Ureter (tissue), 1 donor: ENCODE measurements around the gene PTCSC3. TPM values are rescaled to one million over a fixed set of nuclear protein-coding genes. Genes with fewer than 3 reads are reported as not detected.
"Not testable (repeated sequence)": the region's sequence is repeated elsewhere in the genome, so short reads cannot be mapped to it uniquely, and the experiment has no call there.

Experiments used
- DNase-seq: peaks from one replicate; pipeline ENCODE4 v3.0.0-alpha.2; 2020; ENCODE audit warnings: low spot score
- total RNA-seq: library from RNA; stranded (reverse); gene quantifications from one replicate; pipeline ENCODE4 v1.2.4, GENCODE V29; 2023
- donor health status: DM: yes; HTN: yes; CAD: no.

PTCSC3 gene
- total RNA-seq, 1 donor from 2014 or later = not detected

DNA sequence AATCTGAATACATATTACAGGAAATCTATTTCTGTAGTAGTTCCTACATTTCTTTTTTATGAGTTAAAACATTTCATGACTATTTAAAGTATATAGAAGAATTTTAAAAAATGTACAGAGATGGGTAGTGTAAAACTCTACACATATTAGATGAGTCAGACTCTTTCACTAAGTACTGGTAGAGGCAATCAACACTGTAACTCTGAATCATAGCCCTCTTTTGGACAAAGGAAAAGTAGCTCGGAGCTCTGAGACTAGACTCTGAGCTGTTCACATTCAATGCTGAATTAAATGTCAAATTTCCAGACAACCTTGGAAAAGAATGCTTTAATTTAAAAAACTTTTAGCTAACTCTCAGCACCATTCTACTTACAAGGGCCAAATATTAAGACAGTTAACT is 3.4 kb downstream of the PTCSC3 start:
- no peak for DNase-seq

GRCh38 chr14:36171607-36172006 is 4.9 kb downstream of the PTCSC3 start:
- no peak for DNase-seq

DNA sequence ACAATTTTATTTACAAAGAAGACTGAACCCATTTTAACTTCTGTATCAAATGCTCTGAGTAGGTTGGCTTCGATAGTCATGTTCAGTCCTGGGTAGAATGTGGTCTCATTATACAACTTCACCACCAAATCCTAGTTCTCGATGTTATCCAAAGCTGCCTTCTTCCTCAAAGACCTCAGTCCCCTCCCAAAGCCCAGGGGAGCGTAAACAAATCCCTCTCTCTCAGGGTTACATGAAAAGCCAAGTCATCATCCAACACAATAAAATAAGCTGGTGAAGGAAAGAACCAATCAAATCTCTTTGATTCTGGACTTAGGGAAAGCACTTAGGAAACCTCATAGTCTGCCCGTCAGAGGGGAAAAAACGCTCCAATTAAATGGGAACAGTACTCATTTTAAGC is 9.1 kb downstream of the PTCSC3 start:
- DNase-seq = no peak

GRCh38 chr14:36163451-36163850 is 13.1 kb downstream of the PTCSC3 start:
- no peak for DNase-seq

DNA sequence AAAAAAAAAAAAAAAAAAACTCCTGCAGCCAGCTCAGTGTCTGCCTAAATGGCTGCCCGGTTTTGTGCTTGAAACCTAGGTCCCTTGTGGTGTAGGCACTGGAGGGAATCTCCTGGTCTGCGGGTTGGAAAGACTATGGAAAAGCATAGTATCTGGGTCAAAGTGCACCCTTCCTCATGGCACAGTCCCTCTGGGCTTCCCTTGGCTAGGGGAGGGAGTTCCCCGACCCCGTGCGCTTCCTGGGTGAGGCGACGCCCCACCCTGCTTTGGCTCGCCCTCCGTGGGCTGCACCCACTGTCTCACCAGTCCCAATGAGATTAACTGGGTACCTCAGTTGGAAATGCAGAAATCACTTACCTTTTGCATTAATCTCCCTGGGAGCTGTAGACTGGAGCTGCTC is 14.3 kb downstream of the PTCSC3 start:
- DNase-seq = no peak

GRCh38 chr14:36161776-36162175 is 14.7 kb downstream of the PTCSC3 start:
- no peak for DNase-seq

GRCh38 chr14:36151335-36151734 is 25.2 kb downstream of the PTCSC3 start:
- DNase-seq = no peak

DNA sequence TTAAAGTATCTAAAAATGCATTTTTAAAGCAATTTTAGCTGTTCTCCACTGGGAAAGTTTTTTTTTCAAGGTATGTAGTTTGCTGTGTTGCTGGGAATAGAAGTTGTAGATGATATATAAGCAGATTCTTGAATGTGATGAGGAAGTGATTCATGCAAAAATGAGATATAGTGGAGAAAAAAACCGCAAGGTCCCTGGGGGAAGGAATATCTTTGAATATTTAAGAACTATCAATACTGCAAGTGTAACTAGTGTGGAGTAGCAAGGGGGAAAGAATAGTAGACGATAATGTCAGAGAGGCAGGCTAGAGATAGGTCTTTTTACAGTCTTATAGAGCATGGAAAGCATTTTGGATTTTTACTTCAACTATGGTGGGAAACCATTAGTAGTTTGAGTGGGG is 42.5 kb downstream of the PTCSC3 start:
- DNase-seq = no peak

DNA sequence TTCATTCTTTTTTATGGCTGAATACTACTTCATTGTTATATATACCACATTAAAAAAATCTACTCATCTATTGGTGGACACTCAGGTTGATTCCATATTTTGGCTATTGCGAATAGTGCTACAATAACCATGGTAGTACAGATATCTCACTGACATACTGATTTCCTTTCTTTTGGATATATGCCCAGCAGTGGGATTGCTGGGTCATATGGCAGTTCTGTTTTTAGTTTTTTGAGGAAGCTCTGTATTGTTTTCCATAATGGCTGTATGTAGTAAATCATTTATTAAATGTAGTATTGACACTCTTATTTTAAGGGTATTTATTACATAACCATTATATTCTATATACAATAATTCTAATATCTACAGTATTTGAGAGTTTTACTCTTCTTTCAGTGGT is 43.7 kb downstream of the PTCSC3 start:
- DNase-seq = no peak

DNA sequence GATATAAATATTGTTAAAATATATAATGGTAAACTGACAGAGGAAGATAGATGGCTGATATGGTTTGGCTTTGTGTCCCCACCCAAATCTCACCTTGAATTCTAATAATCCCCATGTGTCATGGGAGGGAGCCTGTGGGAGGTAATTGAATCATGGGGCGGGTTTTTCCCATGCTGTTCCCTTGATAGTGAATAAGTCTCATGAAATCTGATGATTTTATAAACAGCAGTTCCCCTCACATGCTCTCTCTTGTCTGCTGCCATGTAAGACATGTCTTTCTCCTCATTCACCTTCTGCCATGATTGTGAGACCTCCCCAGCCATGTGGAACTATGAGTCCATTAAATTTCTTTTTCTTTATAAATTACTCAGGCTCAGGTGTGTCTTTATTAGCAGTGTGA is 46.3 kb downstream of the PTCSC3 start:
- no peak for DNase-seq

GRCh38 chr14:36129181-36129580 is 47.3 kb downstream of the PTCSC3 start:
- DNase-seq = no peak

- DNase-seq = no peak
These were observed 63.2 kb downstream of the PTCSC3 start for GRCh38 chr14:36113341-36113740.

- DNase-seq = no peak
These were observed 64.5 kb downstream of the PTCSC3 start for GRCh38 chr14:36111822-36112583.

DNA sequence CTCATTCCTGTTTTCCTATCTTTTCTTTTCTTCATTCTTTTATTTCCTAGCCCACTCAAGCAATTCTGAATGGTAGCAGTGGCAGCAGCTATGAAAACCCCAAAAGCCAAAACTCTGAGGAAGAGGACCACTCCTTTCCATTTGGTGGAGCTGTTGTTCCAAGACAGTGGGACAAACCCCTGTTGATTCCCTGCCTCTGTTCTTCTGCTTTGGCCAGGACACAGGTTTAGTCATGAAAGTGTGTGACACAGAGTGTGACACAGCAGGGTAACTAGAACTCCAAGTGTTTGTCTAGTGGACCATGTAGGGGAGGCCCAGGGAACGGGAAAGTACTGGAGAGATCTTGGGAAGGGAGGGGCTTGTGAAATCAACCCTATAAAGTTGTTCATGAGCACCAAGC is 71.1 kb downstream of the PTCSC3 start:
- DNase-seq = no peak

DNA sequence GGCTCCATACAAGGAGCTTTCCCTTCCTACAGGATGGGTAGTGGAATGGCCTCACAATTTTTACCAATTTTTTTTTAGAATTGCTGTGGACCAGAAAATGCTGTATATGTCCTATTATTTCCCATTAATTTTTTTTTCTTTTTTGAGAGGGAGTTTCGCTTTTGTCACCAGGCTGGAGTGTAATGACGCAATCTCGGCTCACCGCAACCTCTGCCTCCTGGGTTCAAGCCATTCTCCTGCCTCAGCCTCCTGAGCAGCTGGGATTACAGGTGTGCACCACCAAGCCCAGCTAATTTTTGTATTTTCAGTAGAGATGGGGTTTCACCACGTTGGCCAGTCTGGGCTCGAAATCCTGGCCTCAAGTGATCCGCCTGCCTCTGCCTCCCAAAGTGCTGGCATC is 72.3 kb downstream of the PTCSC3 start:
- not testable (repeated sequence) for DNase-seq

- DNase-seq = no peak
These were observed 76.9 kb downstream of the PTCSC3 start for GRCh38 chr14:36099619-36100018.

- DNase-seq = no peak
These were observed 79.2 kb downstream of the PTCSC3 start for GRCh38 chr14:36097356-36097755.

DNA sequence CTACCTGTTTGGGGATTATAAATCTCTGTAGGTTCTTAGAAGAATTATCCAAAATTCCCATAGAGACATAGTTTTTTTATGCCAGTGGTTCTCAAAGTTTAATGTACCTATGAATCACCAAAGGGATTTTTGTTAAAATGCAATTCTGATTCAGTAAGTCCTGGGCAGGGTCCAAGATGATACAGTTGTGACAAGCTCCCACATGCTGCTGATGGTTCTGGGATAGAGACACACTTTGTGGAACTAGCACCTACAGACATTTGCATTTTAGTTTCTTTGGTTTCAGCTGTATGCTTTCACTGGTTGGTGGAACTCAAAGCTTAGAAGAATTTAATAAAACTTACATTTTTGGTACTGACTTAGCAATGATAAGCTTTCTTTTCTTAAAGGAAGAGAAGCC is 80.4 kb downstream of the PTCSC3 start:
- DNase-seq = no peak

DNA sequence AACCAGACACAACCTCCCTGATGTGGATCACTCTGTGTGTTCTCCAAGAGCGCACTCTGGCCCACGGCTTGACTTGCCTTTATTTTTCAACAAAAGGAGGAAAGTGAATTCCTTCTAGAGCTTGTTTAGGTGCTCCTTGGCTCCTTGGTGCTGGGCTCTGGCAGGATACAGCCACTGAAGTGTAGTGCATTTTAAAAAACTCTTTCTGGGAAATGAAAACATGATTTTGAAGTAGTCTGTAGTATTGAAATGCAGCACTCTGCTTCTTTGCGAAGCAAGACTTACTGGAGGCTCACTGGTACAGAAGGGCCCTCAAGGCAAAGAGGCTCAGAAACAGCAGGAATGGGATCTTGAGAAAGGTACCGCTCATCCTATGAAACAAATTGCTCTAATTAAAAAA is 81.6 kb downstream of the PTCSC3 start:
- no peak for DNase-seq

- DNase-seq = no peak
These were observed 85.4 kb downstream of the PTCSC3 start for GRCh38 chr14:36091096-36091495.

DNA sequence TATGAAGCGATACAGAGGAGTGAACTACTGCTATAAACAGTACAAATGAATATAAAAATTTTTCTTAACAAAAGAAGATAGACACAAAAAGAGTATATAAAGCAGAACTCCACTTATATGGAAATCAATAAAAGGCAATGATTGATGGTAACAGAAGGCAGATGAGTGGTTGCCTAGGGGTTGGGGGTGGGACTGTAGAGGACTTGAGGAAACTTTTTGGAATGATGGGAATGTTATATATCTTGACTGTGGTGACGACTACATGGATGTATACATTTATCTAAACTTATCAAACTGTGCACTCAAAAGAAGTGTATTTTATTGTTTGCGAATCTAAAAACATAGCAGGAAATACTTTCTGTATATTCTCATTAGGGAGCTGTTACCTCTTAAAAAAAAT is 89.1 kb downstream of the PTCSC3 start:
- no peak for DNase-seq

- no peak for DNase-seq
These were observed 89.7 kb downstream of the PTCSC3 start for GRCh38 chr14:36086629-36087395.

DNA sequence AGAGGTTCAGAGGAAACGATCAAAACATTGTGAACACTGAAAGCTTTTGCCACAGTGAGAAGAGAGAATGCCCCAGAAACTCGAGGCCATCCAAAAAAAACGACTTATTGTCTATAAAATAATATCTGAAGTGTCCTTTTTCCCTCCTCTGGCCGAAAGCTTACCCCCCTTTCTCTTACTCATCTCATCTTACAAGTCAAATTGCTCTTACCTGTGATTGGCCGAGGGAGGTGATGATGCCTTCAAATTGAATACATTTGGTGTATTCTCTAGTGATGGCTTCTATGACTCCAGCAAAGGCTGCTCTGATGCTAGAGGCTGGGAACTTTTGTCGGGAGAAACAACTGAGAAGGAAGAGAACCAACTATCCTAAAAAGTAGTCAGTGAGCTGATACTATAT is 90.7 kb downstream of the PTCSC3 start:
- no peak for DNase-seq
